HepG2 (cell line): ENCODE results near the gene SCYL1. TPM values are rescaled to one million over a fixed set of nuclear protein-coding genes. Genes with fewer than 3 reads are reported as not detected.

Experiments
- BCLAF1 ChIP-seq: fragments of 450-650 bp; IDR thresholded peaks from 2 replicates; pipeline ENCODE4 v1.6.1; 2017; ENCODE audit warnings: mild to moderate bottlenecking
- HNF4G ChIP-seq, 2 experiments: sonication (generic) in 1 of 2; formaldehyde crosslinking in 1 of 2; IDR thresholded peaks; 2 replicates each; pipeline versions ENCODE4 v1.4.0 to v1.6.1; 2011 to 2020; ENCODE audit warnings: borderline replicate concordance in 2 of 2, low read depth in 2 of 2, mild to moderate bottlenecking in 2 of 2, low read length in 1 of 2, missing genetic modification reagents in 1 of 2, moderate library complexity in 1 of 2
- HOXA3 ChIP-seq: sonication (generic); formaldehyde crosslinking; IDR thresholded peaks from 2 replicates; pipeline ENCODE4 v1.5.0; 2020; ENCODE audit warnings: missing genetic modification reagents
- HOXA5 ChIP-seq: sonication (generic); formaldehyde crosslinking; IDR thresholded peaks from 2 replicates; pipeline ENCODE4 v1.4.0; 2020; ENCODE audit warnings: missing genetic modification reagents
- IKZF4 ChIP-seq: sonication (generic); formaldehyde crosslinking; IDR thresholded peaks from 2 replicates; pipeline ENCODE4 v1.5.1; 2020; ENCODE audit warnings: borderline replicate concordance, mild to moderate bottlenecking, low read depth, missing genetic modification reagents; ENCODE audit errors: not compliant biosample characterization
- MAX ChIP-seq: IDR thresholded peaks from 2 replicates; pipeline ENCODE4 v1.6.1; 2012; ENCODE audit warnings: inconsistent platforms
- MAZ ChIP-seq, 2 experiments: sonication (generic) in 1 of 2; formaldehyde crosslinking in 1 of 2; IDR thresholded peaks; 2 replicates each; pipeline versions ENCODE4 v1.5.0 to v1.6.1; 2012 to 2020; ENCODE audit warnings: low read depth in 2 of 2, mild to moderate bottlenecking in 2 of 2, borderline replicate concordance in 1 of 2, improper control_type of control experiment in 1 of 2, low read length in 1 of 2, missing genetic modification reagents in 1 of 2, moderate library complexity in 1 of 2
- MTERF4 ChIP-seq: sonication (generic); formaldehyde crosslinking; IDR thresholded peaks from 2 replicates; pipeline ENCODE4 v1.8.0; 2023; ENCODE audit warnings: mild to moderate bottlenecking, missing genetic modification reagents
- NCOA1 ChIP-seq: sonication (generic); formaldehyde crosslinking; IDR thresholded peaks from 2 replicates; pipeline ENCODE4 v1.9.0; 2021; ENCODE audit warnings: missing genetic modification reagents
- POLR2A ChIP-seq, 2 experiments: IDR thresholded peaks; 2 replicates each; pipeline ENCODE4 v1.6.1; 2011; ENCODE audit warnings: low read depth in 2 of 2, low read length in 2 of 2, mild to moderate bottlenecking in 1 of 2, moderate library complexity in 1 of 2; ENCODE audit not compliant: insufficient read depth in 1 of 2
- SIN3B ChIP-seq: fragments of 150-350 bp; IDR thresholded peaks from 2 replicates; pipeline ENCODE4 v1.6.1; 2014; ENCODE audit warnings: low read length
- ZFP36L1 ChIP-seq: sonication (generic); formaldehyde crosslinking; IDR thresholded peaks from 2 replicates; pipeline ENCODE4 v1.8.0; 2022; ENCODE audit warnings: mild to moderate bottlenecking, missing genetic modification reagents, moderate library complexity
- ZFP41 ChIP-seq: sonication (generic); formaldehyde crosslinking; IDR thresholded peaks from 2 replicates; pipeline ENCODE4 v1.4.0; 2020; ENCODE audit warnings: mild to moderate bottlenecking, missing genetic modification reagents, borderline replicate concordance
- ZNF343 ChIP-seq: sonication (generic); formaldehyde crosslinking; IDR thresholded peaks from 2 replicates; pipeline ENCODE4 v1.4.0; 2020; ENCODE audit warnings: mild to moderate bottlenecking, missing genetic modification reagents
- ZNF367 ChIP-seq: sonication (generic); formaldehyde crosslinking; IDR thresholded peaks from 2 replicates; pipeline ENCODE4 v1.4.0; 2020; ENCODE audit warnings: missing genetic modification reagents, borderline replicate concordance
- ZNF567 ChIP-seq: sonication (generic); formaldehyde crosslinking; IDR thresholded peaks from 2 replicates; pipeline ENCODE4 v1.8.1; 2023; ENCODE audit warnings: mild to moderate bottlenecking, missing genetic modification reagents, borderline replicate concordance
- ZNF598 ChIP-seq: sonication (generic); formaldehyde crosslinking; IDR thresholded peaks from 2 replicates; pipeline ENCODE4 v1.5.1; 2020; ENCODE audit warnings: mild to moderate bottlenecking, missing genetic modification reagents, borderline replicate concordance
- ZNF615 ChIP-seq: sonication (generic); formaldehyde crosslinking; IDR thresholded peaks from 2 replicates; pipeline ENCODE4 v1.5.0; 2020; ENCODE audit warnings: mild to moderate bottlenecking, missing genetic modification reagents, borderline replicate concordance
- polyA plus RNA-seq, 8 experiments: library from polyadenylated mRNA; depleted of rRNA in 3 of 8; stranded (reverse) in 7 of 8; unstranded in 1 of 8; fragments of >200 nt; fragmentation: Illumina TruSeq in 4 of 8; extraction: Trizol in 4 of 8; gene quantifications; 2 replicates each; pipeline versions ENCODE4 v1.2.1 to v1.2.3, GENCODE V29; 2011 to 2016; ENCODE audit warnings: low read depth in 4 of 8, missing spikeins in 1 of 8, mixed read lengths in 1 of 8; ENCODE audit not compliant: insufficient read depth in 1 of 8
- total RNA-seq, 5 experiments: library from RNA; depleted of rRNA; stranded (reverse); fragments of >200 nt; fragmentation: Illumina TruSeq; extraction: Trizol; gene quantifications; 2 replicates each; pipeline ENCODE4 v1.2.3, GENCODE V29; 2016; ENCODE audit warnings: low read depth in 1 of 5
- TF ChIP-seq, protein P1 (sequence below): sonication (generic); formaldehyde crosslinking; IDR thresholded peaks from 2 replicates; pipeline ENCODE4 v1.4.0; 2020; ENCODE audit warnings: missing genetic modification reagents, borderline replicate concordance
- TF ChIP-seq, protein P2 (sequence below): sonication (generic); formaldehyde crosslinking; IDR thresholded peaks from 2 replicates; pipeline ENCODE4 v1.5.1; 2020; ENCODE audit warnings: mild to moderate bottlenecking, missing genetic modification reagents, borderline replicate concordance

Gene SCYL1
- total and polyA plus RNA-seq, 2 of the 13 experiments (the other 11 are each of a cell fraction or from before 2014, with no cell fraction given) = 65.9 to 103 TPM

DNA sequence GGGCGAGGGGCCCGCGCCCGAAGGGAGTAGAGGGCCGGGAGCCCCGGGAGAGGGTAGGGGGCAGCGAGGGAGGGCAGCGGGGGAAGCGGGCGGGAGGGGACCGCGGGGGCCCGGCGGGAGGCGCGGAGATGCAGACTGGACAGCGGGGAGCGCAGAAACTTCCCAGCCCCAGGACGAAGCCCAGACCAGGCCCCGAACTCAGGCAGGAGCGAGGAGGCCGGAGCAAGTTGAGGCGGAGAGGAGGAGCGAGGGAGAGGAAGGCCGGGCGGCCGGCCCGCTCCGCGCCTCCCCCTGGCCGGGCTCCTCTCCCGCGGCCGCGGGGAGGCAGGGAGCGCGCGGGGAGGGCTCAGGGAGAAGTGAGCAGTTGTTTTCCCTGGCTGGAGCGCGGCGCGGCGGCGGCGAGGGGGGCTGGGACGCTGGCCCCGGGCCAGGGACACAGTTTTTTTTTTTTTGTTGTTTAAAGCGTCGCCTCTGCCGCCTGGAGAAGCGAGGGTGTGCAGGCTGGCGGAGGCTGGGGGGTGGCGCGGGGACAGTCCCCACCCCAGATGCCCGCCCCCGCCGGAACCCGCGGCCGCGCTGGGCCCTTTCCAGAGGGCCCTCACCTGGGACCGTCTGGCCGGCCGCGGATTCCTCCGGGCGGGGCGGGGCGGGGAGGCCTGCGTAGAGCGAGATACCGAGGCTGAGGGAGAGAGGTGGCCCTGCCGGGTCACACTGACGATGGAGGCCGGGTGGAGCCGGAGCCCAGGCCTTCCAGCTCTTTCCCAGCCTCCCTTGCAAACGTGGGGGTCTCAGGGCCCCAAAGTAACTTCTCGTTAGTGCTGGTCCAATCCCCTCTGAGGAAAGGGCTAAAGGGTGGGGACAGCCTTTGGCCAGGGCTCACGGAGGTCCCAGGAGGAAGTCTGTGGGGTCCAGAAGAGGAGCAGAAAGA lies 33.4 kb downstream of the SCYL1 start, which contains the start of gene LTBP3 (continued):
- TF ChIP-seq MAZ (IDR thresholded peaks at IDR 0.05; ENCODE audit: borderline replicate concordance, low read depth, low read length) (peak; percentile 84), MAZ (CRISPR knock-in tag; IDR thresholded peaks at IDR 0.05; ENCODE audit: low read depth) (no peak), SIN3B (no peak), ZNF567 (CRISPR knock-in tag) (no peak), HNF4G (IDR thresholded peaks at IDR 0.05; ENCODE audit: borderline replicate concordance, low read depth, low read length) (no peak), HNF4G (CRISPR knock-in tag; IDR thresholded peaks at IDR 0.05; ENCODE audit: borderline replicate concordance, low read depth) (no peak), NCOA1 (CRISPR knock-in tag) (no peak), POLR2A (IDR thresholded peaks at IDR 0.05; ENCODE audit: insufficient read depth in 1 of 2, low read depth in 2 of 2, low read length in 2 of 2) (no peak), ZNF615 (CRISPR knock-in tag) (no peak), ZNF367 (CRISPR knock-in tag) (no peak), HOXA3 (CRISPR knock-in tag) (0 out of 2 replicates have a peak, but pooled peaks have one; percentile 6), HOXA5 (CRISPR knock-in tag) (no peak), MAX (no peak), ZNF598 (no peak), ZNF343 (no peak), BCLAF1 (no peak), ZFP36L1 (no peak), IKZF4 (CRISPR knock-in tag) (peak; percentile 60), ZFP41 (no peak), MTERF4 (no peak)
- TF ChIP-seq, protein P1, sequence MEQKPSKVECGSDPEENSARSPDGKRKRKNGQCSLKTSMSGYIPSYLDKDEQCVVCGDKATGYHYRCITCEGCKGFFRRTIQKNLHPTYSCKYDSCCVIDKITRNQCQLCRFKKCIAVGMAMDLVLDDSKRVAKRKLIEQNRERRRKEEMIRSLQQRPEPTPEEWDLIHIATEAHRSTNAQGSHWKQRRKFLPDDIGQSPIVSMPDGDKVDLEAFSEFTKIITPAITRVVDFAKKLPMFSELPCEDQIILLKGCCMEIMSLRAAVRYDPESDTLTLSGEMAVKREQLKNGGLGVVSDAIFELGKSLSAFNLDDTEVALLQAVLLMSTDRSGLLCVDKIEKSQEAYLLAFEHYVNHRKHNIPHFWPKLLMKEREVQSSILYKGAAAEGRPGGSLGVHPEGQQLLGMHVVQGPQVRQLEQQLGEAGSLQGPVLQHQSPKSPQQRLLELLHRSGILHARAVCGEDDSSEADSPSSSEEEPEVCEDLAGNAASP (CRISPR knock-in tag) = peak; percentile 16; the same call in 1 of the 2 replicates
- TF ChIP-seq, protein P2, sequence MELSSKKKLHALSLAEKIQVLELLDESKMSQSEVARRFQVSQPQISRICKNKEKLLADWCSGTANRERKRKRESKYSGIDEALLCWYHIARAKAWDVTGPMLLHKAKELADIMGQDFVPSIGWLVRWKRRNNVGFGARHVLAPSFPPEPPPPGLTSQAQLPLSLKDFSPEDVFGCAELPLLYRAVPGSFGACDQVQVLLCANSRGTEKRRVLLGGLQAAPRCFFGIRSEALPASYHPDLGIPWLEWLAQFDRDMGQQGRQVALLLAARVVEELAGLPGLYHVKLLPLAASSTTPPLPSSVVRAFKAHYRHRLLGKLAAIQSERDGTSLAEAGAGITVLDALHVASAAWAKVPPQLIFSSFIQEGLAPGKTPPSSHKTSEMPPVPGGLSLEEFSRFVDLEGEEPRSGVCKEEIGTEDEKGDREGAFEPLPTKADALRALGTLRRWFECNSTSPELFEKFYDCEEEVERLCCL = no peak
